GM06990 (cell line): Measurements from ENCODE around the gene PACS1.

Experiments
- DNase-seq: peaks from one replicate; pipeline ENCODE4 v3.0.0-alpha.2; 2011; ENCODE audit not compliant: insufficient read length; ENCODE audit errors: extremely low read depth
- H3K27me3 ChIP-seq: replicated peaks from 2 replicates; pipeline ENCODE4 v1.6.0; 2011; ENCODE audit warnings: low read length; ENCODE audit not compliant: control insufficient read depth, insufficient read depth
- H3K36me3 ChIP-seq: 2 replicates; pipeline ENCODE4 v1.5.1; 2011; ENCODE audit warnings: low read length; ENCODE audit not compliant: control insufficient read depth, insufficient read depth
- H3K4me3 ChIP-seq: replicated peaks from 2 replicates; pipeline ENCODE4 v1.5.1; 2011; ENCODE audit warnings: low read depth, mild to moderate bottlenecking, control low read depth, low read length
- TF ChIP-seq, protein P1 (sequence below): IDR thresholded peaks from 2 replicates; pipeline ENCODE4 v1.5.1; 2011; ENCODE audit warnings: low read length, control low read depth, mild to moderate bottlenecking, inconsistent platforms; ENCODE audit not compliant: insufficient read depth, poor library complexity, severe bottlenecking

PACS1 gene

DNA sequence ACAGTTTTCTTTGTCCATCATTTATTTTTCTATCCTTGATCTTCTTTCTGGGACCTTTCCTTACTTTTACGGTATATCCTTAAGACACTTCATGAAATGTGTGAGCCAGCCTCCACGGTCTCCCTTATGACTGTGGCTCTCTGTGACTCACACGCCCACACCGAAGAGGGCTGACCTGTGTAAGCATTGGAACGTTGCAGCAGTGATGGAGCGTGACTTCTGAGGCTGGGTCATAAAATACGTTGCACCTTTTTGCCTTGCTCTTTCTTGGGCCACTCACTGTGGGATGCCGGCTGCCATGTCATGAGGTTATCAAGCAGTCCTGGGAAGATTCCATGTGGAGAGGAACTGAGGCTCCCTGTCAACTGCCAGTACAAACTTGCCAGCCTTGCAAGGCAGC, 102.1 kb downstream of the PACS1 start:
- no peak for DNase-seq
- TF ChIP-seq, protein P1, sequence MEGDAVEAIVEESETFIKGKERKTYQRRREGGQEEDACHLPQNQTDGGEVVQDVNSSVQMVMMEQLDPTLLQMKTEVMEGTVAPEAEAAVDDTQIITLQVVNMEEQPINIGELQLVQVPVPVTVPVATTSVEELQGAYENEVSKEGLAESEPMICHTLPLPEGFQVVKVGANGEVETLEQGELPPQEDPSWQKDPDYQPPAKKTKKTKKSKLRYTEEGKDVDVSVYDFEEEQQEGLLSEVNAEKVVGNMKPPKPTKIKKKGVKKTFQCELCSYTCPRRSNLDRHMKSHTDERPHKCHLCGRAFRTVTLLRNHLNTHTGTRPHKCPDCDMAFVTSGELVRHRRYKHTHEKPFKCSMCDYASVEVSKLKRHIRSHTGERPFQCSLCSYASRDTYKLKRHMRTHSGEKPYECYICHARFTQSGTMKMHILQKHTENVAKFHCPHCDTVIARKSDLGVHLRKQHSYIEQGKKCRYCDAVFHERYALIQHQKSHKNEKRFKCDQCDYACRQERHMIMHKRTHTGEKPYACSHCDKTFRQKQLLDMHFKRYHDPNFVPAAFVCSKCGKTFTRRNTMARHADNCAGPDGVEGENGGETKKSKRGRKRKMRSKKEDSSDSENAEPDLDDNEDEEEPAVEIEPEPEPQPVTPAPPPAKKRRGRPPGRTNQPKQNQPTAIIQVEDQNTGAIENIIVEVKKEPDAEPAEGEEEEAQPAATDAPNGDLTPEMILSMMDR = no peak
- H3K27me3 ChIP-seq = no peaks in the 10 kb centered on the region
- H3K4me3 ChIP-seq = no peak overlapping the region
- H3K36me3 ChIP-seq = peaks cover 3% of the 10 kb centered on the region; the same call in 1 of the 2 replicates

DNA sequence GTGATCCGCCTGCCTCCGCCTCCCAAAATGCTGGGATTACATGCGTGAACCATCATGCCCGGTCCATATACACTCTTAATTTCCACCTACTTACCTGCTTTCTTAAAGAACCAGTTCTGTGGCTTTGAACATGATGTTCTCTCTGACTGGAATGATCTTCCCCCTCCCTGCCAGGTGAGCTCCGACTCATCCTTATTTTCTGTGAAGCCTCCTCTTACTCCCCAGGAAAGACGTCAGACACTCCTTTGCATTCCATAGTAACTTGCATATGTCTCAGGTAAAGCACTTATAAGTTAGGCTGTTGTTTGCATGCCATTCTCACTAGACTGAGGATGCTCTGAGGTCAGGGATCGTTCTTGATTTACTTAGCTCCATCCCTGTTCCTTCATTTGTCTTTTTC, 106.6 kb downstream of the PACS1 start:
- TF ChIP-seq, protein P1 = no peak
- Histone ChIP-seq H3K36me3 (peaks cover 3% of the 10 kb centered on the region; the same call in 1 of the 2 replicates), H3K4me3 (no peak overlapping the region), H3K27me3 (no peaks in the 10 kb centered on the region)
- DNase-seq = no peak

DNA sequence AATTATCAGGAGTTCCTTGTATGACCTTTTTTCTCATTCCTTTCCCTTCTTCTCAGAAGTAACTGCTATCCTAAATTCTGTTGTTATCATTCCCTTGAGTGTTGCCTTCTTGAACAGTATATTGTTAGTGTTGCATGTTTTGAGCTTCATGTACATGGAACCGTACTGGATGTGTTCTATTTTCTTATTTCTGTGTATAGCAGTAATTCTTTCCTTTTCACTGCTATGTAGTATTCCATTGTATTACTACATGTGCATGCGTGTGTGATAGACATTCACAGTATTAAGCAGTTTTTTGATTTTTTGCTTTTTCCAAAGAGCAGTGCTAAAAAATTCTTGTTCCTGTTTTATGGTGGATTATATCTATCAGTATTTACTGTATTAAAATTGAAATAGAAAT, 108.1 kb downstream of the PACS1 start:
- no peaks in the 10 kb centered on the region for H3K36me3 ChIP-seq
- H3K4me3 ChIP-seq = no peak overlapping the region
- TF ChIP-seq, protein P1 = no peak
- no peaks in the 10 kb centered on the region for H3K27me3 ChIP-seq
- DNase-seq = no peak

DNA sequence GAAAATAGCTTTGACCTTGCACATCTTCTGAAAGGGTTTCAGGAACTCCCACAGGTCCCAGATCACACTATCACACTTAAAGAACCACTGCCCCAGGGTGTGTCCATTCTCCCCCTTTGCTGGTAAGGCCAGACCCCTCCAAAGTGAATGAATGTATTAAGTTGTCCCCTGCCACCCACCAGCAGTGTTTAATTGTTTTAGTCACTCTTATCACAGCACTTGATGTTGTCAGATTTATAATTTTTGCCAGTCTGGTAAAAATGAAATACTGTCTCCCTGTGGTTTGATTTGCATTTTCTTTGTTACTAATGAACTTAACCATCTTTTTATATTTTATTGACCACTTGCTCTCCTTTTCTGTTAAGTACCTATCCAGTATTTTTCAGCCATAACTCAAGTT, 108.8 kb downstream of the PACS1 start:
- Histone ChIP-seq H3K4me3 (no peak overlapping the region), H3K27me3 (no peaks in the 10 kb centered on the region), H3K36me3 (no peaks in the 10 kb centered on the region)
- DNase-seq = no peak
- TF ChIP-seq, protein P1 = no peak

DNA sequence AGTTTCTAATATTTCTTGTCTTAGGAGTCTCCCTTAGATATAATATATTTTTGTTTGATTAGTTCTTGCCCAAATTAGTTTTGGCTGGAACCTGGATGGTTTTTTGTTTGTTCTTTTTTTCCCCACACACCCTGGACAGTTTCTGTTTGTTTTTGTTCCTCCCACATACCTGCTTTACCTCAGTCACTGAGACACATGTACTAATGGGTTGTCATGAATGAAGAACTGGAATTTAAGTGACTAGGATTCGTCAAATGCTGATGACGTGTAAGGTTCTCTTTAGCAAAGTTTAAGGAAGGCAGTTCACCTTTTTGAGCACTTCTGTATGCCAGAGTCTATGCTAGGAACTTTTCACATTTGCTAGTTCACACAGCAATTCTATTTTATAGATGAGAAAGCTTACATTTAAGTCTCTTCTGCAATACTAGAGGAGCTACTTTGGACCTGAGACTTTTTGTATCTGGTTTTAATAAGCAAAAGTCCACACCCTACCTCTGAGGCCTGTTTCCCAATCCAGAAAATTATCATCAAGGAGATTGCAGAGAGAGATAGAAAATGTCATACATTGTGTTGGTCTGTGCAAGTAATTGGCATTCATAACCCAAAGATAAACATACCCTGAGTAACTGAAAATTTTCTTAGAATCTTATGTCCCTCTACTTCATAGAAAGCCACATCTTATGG, 111.7 kb downstream of the PACS1 start:
- H3K4me3 ChIP-seq = no peak overlapping the region
- H3K36me3 ChIP-seq = no peaks in the 10 kb centered on the region
- TF ChIP-seq, protein P1 = no peak
- no peak for DNase-seq
- H3K27me3 ChIP-seq = no peaks in the 10 kb centered on the region
